GM19438 (cell line): ENCODE data around the gene KDELR3.

ENCODE experiments used
- ATAC-seq: cut with Tn5 transposase; IDR thresholded peaks from one replicate; pipeline ENCODE4 v1.9.1; 2021; ENCODE audit warnings: low read depth; ENCODE audit not compliant: unreplicated experiment

KDELR3 gene

DNA sequence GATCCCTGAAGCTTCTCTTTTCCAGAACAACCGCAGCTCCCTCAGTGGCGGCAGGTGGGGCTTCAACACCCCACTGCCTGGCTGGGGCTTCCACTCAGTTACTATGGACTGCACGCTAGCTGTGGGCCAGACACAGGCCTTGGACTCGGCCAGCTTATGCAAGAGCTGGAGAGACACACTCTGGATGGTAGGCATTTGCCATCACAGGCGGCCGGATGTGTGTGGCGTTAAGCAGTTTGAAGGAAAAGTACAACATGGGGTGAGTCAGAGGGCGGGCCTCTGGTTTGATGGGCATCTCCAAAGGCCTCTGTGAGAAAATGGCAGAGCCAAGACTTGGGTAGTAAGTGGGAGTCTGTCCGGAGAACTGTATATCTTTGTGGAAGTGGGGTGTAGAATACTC is 30.5 kb upstream of the KDELR3 start:
- no peak for ATAC-seq

DNA sequence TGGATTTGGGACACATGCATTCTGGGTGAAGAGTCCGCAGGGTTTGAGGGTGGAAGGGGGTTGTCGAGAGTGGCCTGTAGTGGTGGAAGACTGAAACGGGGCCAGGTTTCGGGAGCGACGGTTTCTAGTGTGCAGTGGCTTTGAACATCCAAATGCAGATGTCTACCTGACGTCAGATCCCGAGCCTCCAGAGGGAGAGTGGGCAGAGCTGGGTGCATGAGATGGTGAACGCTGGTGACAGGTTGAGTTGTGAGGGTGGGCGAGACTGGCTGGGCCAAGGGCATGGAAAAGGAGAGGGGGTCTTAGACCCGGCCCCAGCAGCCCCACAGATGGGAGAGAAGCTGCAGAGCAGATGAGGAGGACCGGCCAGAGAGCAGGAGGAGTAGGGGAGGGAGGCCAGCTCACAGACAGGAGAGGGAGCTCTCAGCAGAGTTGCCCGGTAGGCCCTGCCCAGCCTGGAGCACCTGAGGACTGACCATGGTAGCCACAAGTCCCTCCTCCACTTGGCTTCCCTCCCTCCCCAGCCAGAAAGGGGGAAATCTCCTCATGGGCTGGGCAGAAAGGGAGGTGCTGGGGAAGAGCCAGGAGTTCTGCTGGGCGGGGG is 27.0 kb upstream of the KDELR3 start:
- no peak for ATAC-seq

DNA sequence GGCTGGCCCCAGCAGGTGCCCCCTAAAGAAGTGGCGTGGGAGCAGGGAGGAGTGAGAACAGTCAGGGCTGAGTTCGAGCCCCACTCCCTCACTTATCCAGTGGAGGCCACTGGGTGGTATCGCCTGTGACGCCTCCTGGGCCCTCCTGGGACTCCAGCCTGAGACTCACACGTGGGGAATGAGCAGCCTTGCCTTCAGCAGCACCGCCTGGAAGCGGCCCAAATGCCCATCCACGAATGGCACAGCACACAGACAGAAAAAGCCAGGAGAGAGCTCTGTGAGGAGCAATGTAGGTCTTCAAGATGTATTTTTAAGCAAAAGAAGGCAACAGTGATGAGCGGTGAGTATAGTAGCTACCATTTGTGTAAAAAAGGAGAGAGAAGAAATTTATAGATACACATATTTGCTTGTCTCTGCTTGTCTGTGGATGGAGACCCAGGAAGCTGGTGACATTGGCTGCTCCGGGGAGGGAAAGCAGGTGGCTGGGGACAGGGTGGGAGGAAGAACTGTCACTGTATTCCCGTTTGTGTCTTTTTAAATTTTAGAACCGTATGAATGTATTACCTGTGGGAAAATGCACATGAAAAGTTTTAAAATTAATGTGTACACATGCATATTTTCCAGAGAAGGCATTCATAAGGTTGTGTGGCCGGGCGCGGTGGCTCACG is 26.1 kb upstream of the KDELR3 start:
- no peak for ATAC-seq

DNA sequence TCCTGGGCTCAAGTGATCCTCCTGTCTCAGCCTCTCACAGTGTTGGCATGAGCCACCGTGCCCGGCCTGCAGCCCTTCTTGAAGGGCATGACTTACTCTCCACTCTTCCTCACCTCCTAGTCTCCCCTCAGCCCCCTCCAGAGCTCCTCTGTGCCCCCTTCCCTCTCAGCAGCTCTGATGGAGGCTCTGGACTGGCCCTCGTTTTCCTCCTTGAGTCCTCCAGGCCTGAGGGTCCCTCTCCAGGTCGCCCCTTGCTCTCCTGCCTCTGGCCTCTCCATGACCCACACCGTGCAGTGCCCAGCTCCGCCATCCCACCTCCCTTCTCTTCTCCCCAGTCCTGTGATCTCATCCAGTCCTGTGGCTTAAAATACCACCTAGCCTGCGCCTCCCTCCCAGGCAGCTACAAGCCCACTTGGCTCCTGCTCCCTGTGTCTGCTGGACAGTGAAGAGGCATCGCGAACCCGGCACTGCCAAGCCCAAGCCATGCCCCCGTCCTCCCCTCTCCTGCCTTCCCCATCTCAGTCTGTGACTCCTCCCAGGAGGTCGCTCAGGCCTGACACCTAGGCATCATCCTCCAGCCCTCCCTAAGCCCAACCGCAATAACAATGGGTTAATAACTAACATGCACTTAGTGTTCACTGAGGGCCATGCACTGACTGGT is 24.8 kb upstream of the KDELR3 start:
- no peak for ATAC-seq

DNA sequence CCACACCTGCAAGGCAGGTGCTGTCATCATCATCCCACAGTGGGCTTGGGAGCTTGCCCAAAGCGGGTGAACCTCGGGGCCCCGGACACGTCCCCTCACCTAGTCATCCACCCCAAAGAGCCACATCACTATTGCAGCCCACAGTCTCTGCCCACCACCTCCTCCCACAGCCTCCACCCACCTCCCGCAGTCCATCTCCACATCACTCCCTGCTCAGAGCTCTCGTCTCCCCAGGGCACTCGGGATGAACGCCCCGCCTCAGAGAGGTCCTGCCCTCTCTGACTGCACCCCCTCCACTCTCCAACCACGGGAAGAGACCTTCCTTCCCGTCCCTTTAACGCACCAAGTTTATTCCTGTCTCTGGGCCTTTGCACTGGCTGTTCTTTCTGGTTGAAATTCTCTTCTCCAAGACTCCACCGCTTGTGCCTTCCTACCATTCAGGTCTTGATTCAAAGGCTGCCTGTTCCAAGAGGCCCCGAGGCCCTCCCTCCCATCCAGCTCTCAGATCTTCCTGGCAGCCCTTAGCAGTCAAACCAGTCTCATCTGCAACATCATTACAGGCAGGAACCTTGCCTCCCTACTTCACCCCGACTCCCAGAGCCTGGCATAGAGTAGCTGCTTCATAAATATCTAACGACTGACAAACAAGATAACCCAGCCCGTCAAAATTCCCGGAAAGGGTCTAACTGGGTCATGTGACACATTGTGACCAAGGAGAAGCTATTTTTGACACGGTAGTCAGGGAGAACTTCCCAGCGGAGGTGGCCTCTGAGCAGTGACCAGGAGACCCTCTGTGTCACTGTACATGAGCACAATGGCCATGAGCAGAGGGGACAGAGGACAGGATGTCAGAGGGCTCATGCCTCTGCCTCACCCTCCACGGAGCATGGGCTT is 24.0 kb upstream of the KDELR3 start:
- ATAC-seq: no peak

DNA sequence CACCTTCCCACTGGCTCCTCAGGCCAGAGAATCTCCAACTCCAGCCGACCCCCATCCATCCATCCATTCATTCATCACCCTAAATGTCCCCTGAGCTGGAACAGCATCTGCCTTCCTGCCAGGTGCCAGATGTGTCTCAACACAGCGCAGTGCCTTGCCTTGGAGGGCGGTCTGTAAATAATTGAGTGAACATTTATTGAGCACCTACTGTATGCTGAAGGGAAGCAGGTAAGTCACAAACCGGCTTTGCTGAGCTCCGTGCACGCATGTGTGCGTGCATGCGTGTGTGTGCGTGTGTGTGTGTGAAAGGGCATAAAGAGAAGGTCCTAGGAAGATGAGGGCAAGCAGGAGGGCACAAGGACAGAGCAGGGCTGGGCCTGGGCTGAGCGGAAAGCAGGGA is 23.1 kb upstream of the KDELR3 start:
- no peak for ATAC-seq

DNA sequence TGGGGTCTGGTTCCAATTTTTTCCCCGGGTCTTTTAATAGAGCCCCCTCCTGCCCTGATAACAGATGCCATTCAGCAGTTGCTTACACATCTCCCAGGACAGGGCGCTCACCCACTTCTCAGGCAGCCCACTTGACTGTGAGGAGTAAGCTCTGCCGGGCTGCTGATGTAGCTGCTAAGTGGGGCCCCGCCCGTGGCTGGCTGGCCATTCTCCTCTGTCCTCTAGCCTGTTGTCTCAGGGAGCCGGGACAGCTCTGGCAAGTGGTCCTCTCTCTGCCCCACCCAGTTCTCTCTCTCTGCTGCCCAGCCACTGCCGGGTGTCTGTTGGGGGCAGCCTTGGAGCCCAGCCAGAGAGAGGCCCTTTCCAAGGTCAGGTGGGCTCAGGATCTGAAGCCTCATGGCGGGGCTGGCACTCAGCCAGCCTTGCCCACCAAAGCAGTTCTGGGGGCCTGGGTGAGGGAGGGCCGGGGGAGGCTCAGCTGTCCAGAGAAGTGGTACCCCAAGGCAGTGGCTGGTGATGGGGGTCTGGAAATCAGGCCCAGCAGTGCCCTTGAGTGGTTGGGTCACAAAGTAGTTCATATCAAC is 21.8 kb upstream of the KDELR3 start:
- ATAC-seq: no peak

DNA sequence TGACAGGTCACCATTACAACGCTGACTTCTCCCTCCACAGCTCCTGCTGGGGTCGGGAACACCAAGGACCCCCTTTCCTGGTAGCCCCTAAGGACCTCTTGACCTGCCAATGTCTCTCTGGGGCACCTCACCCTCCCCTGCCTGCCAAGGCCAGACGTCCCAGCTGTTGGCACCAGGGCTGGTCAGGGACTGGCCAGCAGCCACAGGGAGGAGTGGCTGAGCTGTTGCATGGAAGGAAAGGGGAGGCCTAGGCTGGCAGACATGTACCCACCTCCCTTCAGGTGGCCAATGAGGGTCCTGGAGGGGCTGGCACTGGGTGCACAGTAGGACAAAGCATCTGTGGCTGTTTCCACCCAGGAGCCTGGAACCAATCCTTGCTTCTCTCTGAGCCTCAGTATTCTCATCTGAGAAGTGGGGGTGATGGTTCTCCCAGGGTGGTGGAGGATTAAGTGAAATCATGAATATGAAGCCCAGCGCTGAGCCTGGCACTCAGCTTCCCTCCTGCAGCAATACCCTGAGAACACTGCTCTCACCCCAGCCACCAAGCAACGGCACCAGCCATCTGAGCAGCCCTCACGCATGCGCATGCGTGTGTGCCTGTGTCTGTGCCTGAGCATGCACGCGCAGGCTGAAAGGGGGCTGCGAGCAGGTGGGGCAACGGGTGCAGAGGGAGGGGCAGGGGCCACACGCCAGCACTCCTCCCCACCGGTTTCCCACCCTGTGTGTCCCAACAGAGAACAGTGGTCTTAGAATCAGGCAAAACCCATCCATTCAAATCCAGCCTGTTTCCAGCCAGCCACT is 18.8 kb upstream of the KDELR3 start:
- ATAC-seq: no peak

DNA sequence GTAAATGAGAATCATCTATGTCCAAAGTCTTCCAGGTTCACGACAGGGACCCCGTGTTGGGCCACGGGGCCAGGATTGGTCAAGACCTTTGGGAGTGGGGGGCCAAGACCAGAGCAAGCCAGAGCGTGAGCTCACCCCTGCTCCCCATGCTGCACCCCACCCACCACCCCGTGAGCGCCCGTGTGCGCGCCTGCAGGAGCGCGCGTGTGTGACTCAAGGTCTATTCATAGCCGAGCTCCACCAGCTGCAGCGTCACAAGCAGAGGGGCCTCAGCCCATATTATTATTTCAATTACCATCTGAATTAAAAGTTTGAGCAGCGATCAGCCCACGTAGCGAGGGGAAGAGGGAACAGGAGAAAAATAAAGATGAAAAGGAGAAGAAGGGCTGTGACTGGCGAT is 18.1 kb upstream of the KDELR3 start:
- no peak for ATAC-seq

DNA sequence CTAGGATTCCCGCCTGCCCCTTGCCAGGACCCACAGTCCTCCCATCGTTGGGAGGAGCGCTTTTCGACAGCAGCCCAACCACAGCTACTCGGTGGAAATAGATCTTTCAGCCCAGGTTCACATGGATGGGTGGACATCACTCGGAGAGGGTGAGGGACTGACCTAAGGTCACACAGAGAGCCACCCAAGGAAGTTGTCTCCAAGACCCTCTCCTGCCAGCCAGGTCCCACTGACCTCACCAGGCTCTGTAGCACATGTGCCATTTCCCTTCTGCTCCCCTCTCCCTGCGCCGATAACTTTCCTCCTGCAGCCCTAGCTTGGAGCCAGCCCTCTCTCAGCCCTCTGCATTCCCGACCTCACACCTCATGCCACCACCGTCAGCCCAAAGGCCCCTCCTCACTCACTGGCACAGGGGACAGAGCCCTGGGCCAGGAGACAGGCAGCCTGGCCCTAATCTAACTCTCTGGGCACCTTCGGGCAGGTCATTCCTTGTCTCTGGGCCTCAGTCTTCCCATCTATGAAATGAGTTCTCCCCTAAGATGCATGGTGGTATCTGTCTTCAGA is 17.6 kb upstream of the KDELR3 start:
- ATAC-seq: no peak

DNA sequence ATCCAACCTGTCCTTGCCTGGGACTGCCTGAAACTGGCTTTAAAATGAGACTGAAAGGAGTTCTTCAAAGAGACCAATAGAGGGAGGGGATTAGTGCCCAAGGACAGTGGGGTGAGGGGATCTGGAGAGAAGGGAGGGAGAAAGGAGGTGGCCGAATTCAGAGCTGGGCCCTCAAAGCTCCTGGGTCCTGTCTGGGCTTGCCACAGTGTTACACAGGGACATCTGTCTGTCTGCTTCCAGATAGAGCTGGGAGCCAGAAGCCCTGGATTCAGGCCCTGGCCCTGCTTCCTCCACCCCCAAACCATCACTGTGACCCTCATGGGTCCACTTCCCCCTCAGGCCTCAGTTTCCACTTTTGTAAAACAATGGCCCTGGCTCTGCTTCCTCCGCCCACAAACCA is 16.5 kb upstream of the KDELR3 start:
- ATAC-seq: no peak

DNA sequence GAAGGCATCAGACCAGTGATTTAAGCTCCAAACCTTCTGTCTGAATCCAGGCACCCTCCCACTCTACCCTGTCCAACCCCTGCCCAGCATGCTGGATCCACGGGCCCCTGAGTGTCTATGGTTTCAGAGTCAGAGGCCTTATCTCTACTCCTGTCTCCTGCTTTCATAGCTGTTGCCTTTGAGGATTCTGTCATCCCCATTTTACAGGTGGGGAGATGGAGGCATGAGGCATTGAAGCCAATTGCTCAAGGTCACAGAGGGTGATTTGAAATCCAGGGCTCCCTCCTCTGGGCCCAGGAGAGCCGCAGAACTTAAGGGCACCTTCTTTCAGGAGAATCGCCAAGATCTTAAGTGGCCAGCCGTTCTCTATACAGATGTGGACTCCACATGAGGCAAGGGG is 16.0 kb upstream of the KDELR3 start:
- no peak for ATAC-seq

DNA sequence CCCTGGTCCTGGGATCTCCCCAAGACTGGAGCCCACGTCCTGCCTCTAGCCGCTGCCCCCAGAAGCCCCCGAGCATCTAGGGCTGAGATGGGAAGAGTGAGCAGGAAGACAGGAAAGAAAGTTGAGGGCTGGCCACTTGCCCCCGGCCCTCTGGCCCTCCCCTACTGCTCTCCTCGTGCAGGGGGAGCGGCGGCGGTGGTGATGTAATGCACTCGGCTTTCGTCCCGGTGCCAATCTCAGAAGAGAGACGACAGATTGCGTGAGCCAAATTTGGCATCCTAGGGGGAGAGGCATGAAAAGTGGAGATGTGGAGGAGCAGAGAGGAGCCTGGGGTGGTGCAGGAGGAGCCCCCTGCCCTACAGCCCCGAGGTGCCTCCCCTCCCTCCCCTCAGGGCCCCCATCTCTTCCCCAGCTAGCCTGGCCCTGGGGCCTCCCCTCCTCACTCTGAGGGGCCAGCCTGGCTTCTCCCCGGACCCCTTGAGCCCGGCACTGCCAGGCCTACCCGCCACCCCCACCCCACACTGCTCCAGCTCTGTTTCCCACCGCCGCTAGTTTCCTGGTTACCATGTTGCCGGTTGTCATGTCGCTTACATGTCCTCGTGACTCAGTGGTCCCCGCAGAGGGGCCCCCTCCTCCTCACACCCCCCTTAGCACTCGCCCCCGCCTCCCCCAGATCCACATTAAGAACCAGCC is 15.4 kb upstream of the KDELR3 start:
- ATAC-seq: no peak

DNA sequence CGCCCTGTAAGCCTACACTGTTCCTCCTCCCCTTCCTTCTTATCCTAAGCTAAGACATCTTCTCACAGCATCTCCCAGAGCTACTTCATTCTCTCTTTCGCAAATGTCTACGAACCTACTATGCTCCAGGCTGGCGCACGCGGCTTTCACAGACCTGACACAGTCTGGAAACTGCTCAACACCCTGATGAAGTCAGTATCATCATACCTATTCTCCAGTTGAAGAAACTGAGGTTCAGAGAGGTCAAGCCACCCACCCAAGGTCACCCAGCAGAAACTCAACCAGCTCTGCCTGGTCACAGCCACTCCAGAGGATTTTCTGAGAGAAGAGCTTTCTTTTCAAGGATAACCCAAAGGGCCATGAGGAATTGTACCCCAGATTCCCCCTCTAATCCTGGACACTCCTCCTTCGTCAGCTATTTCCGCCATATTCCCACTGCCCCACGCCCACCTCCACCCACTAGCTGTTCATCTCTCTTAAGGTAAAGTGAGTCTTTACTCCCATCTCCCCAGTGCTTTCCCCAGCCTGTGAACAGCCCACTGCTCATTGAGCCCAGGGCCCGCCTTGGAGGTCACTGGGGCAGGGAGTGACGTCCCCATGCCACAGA is 14.7 kb upstream of the KDELR3 start:
- ATAC-seq: no peak

DNA sequence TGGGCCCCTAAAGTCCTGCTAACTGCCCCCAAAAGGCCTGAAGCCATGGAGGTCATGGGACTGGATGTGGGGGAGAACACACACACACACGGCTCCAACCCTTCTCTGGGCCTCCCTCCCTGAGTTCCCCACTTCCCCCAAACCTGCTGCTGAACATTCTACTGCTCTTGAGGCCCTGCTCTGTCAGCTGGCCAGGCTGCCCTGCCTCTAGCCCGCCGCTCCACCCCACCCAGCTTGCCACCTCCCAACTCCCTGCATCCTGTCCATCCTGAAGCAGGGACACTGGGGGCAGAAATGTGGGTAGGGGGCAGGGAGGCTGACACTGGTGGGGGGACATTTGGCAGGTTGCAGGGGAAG is 13.9 kb upstream of the KDELR3 start:
- ATAC-seq: no peak

DNA sequence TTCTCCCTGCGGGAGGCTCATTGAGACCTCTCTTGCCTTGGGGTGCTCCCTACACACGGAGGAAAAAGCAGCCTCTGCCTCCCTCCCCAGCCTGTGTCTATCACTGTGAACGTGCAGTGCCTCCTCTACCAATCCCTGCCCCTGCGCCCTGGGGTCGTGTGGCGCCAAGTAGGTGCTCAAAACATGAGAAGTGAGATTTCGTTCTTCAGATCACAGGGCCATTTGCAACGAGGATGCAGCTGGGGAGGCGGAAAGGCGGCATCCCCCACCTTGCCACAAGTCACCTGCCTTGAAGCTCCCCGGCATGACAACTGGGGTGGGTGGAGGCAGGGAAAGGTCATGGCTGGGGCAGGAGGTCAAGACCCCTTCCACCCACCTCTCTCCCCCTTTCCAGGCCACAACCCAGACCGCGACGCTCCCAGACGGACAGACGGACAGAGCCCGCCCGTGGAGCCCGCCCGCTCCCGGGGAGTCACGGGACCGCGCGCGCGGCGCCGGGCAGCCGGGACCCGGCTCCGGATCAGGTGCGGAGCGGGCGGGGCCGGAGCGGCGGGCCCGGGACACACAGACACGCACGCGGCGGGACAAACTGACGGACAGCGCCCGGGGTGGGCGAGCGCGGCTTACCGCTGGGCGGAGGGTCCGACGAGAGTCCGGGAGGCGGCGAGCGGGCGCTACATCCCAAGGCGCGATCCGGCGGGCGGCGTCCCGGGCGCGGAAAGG is 13.4 kb upstream of the KDELR3 start:
- no peak for ATAC-seq

DNA sequence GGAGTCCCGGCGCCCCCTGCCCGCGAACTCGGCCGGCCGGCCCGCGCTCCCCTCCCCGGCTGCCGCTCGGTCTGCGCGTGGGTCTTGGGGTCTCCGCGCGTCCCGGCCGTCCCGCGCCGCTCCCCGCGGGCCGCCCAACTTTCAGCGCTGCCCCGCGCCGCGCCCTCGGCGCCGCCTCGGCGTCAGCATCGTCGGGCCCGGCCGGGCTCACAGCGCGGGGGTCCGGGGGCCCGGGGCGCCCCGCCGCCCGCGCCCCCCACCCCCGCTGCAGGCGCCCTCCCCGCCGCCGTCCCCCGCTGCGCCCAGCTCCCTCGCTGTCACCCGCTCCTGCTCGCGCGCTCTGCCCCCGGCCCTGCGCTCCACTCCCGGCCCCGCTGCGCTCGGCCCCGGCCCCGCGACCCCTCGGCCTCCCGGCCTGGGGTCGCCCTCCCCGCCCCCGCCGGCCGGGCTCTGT is 12.8 kb upstream of the KDELR3 start, which contains the start of gene KCNJ4:
Gene KCNJ4, minus strand, starts transcription at position 124 of the 454 bp plus-strand sequence. CDS start 27,067 bp downstream, outside the sequence.
- no peak for ATAC-seq
